GM21717 (cell line): ENCODE measurements around the gene DENND1B.
A peak's percentile ranks its signal among the peaks of the same experiment; 100 is the strongest.
"Not testable (repeated sequence)": the region's sequence is repeated elsewhere in the genome, so short reads cannot be mapped to it uniquely, and the experiment has no call there.

Experiments used
- ATAC-seq: cut with Tn5 transposase; IDR thresholded peaks from one replicate; pipeline ENCODE4 v1.9.1; 2021; ENCODE audit warnings: mild to moderate bottlenecking, moderate library complexity; ENCODE audit not compliant: unreplicated experiment

DENND1B gene

GRCh38 chr1:197575531-197575930, 199.7 kb downstream of the DENND1B start:
- ATAC-seq, result not testable (repeated sequence)

- no peak for ATAC-seq
Measured at GRCh38 chr1:197572169-197572568, 203.1 kb downstream of the DENND1B start.

GRCh38 chr1:197567442-197567841, 207.8 kb downstream of the DENND1B start:
- ATAC-seq, result no peak

- no peak for ATAC-seq
Measured at GRCh38 chr1:197561041-197561440, 214.2 kb downstream of the DENND1B start.

DNA sequence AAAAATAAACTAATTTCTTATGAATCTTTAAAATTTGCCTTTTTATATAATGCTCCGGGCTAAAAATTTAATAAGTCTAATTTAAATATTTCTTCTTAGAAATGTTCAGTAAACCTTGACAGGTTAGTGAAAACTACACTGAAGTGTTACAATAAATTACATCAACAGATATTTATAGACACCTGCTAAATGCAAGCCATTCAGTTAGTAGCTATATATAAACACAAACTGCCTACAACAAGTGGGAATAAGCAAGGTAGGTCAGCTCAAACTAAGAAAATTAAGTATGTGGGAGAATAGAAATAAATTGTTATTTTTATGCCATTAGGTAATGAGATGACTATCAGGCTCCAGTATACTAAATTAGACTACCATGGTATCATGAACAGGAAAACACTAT, 215.6 kb downstream of the DENND1B start:
- ATAC-seq, result no peak

GRCh38 chr1:197559244-197559643, 216.0 kb downstream of the DENND1B start:
- ATAC-seq, result no peak

- ATAC-seq, result no peak
Measured at GRCh38 chr1:197557302-197557701, 218.0 kb downstream of the DENND1B start.

- no peak for ATAC-seq
Measured at GRCh38 chr1:197553281-197553680, 222.0 kb downstream of the DENND1B start.

GRCh38 chr1:197546989-197547388, 228.3 kb downstream of the DENND1B start:
- no peak for ATAC-seq

- ATAC-seq, result no peak
Measured at GRCh38 chr1:197544553-197544952, 230.7 kb downstream of the DENND1B start.

- no peak for ATAC-seq
Measured at GRCh38 chr1:197544130-197544529, 231.2 kb downstream of the DENND1B start.

GRCh38 chr1:197541411-197541810, 233.9 kb downstream of the DENND1B start:
- ATAC-seq, result no peak

DNA sequence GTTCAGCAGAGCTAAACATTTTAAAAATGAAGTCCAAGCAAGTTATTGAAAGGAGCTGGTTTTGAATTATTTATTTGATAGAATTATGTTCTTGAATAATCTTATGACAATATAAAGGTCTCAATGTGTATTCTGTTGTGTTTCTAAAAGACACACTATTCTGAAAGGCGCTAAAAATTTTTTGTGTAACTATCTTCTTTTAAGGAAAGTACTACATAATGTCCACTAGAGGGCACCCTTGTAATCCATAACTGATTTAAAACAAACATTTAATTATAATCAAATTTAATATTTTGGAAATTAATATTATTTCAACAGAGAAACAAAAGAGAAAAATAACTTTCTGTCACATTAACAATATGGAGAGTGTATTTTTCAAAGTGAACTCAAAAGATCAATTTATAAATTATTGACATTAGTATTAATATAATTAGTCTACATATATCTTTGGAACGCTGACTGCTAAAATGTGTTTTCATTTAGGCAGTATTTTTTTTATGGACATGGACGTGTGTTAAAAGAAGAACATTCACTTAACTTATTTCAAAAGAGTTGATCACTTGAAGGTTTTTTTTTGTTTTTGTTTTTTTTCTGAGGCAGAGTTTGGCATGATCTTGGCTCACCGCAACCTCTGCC, 248.4 kb downstream of the DENND1B start:
- ATAC-seq, result peak; percentile 52

GRCh38 chr1:197521118-197521739, 254.1 kb downstream of the DENND1B start:
- peak; percentile 81 for ATAC-seq

DNA sequence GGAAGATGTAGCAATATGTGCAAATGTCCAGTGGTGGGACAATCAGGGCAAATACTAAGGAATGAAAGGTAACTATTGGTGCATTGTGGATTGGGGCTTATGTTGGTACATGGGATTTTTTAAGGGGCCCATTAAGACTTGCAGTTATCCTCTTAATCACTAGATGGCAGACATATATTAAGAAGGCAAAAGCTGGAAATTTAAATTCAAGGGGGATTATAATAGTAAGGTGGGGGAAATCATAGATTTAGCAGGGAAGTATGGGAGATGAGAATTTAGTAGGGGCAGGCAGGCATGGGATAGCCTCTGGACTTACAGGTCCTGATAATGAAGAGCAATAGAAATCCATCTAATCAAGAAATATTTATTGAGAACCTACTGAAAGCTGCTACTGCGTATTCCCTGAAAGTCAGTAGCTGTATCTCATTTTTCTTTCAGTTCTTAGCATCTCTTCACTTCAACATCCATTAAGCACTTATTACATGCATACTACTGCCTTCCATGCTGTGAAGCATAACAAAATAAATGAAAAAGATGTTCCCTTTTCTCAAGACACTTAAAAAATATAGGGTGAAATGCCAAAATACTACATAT, 255.4 kb downstream of the DENND1B start:
- ATAC-seq, result no peak

- no peak for ATAC-seq
Measured at GRCh38 chr1:197515421-197515820, 259.9 kb downstream of the DENND1B start.

DNA sequence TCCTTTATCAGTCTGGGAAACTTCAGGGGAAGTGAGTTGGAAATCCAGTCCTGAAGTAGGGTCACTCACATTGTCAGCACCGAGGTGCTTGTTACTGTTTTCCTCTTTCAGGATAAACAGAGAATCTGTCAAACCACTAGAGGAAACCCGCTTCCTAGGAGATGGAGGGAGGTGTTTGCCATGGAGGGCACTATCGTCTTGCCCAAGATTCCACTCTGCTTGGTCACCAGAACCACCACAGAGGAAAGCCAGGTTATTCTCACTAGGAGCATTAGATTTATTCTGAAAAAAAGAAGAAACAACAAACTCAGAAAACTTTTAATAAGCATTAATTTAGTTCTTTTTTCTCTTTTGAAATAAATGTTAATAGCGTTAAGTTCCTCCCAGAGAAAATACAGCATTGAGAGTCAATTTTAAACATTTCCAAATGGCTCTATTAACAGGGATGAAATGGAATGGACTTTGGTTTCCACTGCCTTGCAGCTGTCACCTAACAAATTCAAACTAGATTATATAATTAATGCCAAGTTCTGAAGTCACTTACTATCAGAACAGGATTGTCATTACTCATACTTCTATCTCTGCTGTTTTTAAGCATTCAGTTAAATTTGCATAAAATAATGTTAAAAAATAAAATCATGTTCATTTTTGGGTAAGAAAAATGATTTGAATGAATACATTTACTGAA, 264.4 kb downstream of the DENND1B start:
- ATAC-seq, result no peak

GRCh38 chr1:197496722-197497121, 278.6 kb downstream of the DENND1B start:
- no peak for ATAC-seq

- ATAC-seq, result not testable (repeated sequence)
Measured at GRCh38 chr1:197491505-197491904, 283.8 kb downstream of the DENND1B start.

DNA sequence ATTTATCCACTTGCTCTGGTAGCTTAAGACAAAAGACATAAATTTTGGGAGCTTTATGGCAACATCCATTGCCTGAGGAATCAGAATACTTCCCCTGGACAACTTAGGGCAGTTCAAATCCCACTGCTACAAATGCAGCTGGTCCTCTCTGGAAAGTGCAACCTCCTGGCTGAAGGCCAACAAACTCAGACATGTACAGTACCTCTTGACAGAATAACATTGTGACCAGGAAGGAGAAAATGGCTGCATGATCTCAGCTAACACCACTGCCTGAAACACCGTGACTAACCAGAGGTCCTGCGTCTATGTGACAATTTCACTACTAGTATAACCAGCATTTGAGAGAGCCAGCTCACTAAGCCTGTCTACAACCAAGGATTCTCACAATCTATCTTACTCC, 288.3 kb downstream of the DENND1B start:
- ATAC-seq, result no peak

- no peak for ATAC-seq
Measured at GRCh38 chr1:197485790-197486189, 289.5 kb downstream of the DENND1B start.

- no peak for ATAC-seq
Measured at GRCh38 chr1:197481101-197481500, 294.2 kb downstream of the DENND1B start.
